GM19452 (cell line): ENCODE data around the gene ARHGEF17.
"Not testable (repeated sequence)": the region's sequence is repeated elsewhere in the genome, so short reads cannot be mapped to it uniquely, and the experiment has no call there.

Experiments used
- ATAC-seq: cut with Tn5 transposase; IDR thresholded peaks from one replicate; pipeline ENCODE4 v1.9.1; 2021; ENCODE audit not compliant: unreplicated experiment

Gene ARHGEF17, protein sequence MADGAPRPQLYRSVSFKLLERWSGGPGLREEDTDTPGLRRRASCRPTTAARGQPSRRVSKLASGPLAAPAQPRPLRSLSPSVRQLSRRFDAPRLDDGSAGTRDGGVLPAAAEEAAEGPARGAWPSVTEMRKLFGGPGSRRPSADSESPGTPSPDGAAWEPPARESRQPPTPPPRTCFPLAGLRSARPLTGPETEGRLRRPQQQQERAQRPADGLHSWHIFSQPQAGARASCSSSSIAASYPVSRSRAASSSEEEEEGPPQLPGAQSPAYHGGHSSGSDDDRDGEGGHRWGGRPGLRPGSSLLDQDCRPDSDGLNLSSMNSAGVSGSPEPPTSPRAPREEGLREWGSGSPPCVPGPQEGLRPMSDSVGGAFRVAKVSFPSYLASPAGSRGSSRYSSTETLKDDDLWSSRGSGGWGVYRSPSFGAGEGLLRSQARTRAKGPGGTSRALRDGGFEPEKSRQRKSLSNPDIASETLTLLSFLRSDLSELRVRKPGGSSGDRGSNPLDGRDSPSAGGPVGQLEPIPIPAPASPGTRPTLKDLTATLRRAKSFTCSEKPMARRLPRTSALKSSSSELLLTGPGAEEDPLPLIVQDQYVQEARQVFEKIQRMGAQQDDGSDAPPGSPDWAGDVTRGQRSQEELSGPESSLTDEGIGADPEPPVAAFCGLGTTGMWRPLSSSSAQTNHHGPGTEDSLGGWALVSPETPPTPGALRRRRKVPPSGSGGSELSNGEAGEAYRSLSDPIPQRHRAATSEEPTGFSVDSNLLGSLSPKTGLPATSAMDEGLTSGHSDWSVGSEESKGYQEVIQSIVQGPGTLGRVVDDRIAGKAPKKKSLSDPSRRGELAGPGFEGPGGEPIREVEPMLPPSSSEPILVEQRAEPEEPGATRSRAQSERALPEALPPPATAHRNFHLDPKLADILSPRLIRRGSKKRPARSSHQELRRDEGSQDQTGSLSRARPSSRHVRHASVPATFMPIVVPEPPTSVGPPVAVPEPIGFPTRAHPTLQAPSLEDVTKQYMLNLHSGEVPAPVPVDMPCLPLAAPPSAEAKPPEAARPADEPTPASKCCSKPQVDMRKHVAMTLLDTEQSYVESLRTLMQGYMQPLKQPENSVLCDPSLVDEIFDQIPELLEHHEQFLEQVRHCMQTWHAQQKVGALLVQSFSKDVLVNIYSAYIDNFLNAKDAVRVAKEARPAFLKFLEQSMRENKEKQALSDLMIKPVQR (N-terminal part only)

GRCh38 chr11:73308003-73308960, at the start of gene ARHGEF17:
Gene ARHGEF17 (plus strand): TSS chr11:73308276. CDS start chr11:73308639, 363 bp downstream.
- ATAC-seq = peak; percentile 20

GRCh38 chr11:73259406-73260126, 48.5 kb upstream of the ARHGEF17 start:
- ATAC-seq = no peak

DNA sequence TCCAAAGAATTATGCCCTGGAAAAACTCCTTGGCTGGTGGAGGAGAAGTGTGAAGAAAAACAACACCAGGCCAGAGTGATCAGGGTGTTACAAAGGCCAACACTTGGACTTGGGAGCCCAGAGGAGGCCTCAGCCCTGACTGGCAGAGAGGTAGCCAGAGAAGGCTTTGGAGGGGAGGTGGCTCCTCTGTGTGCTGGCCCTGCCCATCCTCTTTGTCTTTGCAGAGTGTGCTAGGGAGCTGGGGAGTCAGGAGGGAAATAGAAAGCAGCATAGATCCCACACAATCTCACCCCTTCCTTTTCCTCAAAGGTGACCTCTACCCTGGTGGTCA, 48.0 kb upstream of the ARHGEF17 start:
- ATAC-seq = no peak

- no peak for ATAC-seq
Measured at GRCh38 chr11:73262851-73263495, 45.1 kb upstream of the ARHGEF17 start.

DNA sequence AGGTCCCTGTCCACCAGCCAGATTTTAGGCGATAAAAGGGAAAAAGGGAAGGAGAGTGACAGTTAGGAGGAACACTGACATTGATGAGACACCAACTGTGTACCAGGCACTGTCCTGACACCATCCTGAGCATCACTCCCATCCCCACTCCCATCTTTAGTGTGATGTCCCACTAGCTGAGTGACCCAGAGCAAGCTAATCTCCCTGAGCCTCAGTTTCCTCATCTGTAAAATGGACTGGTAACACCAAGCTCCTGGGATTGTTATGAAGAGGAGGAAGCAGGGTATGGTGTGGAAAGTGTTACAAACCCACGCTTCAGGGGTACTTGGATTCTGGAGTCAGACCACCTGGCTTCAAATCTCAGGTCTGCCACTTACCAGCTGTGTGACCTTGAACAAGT, 44.4 kb upstream of the ARHGEF17 start:
- no peak for ATAC-seq

- ATAC-seq = no peak
Measured at GRCh38 chr11:73265278-73265810, 42.7 kb upstream of the ARHGEF17 start.

- no peak for ATAC-seq
Measured at GRCh38 chr11:73265853-73266645, 42.0 kb upstream of the ARHGEF17 start.

GRCh38 chr11:73266646-73267020, 41.4 kb upstream of the ARHGEF17 start:
- no peak for ATAC-seq

DNA sequence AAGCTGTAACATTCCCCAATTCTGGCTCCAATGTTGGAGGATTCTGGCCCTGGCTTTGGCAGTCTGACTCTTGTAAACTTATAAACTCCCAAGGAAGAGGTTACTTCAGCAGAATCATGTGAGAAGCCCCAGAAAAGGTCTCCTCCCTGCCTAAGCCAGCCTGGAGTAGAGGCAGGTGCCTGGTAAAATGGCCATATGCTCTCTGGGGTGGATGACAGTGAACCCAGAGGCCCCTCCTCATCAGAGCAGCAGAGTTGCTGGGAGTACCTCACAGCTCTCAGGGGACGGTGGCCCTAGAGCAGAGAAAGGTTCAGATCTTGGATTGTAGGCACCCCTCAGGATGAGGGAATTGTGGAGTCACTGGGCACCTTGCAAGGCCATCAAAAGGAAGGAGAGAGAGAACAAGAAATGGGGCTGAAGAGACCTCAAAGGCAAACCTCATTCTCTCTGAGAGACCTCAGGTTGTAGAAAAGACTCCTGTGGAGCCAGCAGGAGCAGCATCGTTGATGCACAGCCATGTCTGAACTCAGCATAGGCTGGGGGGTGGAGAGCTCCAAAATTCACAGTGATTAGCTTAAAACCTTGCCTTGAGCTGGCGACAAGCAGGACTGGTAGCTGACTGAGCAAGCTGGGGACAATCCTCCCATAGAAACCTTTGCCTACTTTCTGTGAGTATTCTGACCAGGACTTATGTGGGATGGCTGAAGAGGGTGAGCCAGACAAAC, 40.8 kb upstream of the ARHGEF17 start:
- no peak for ATAC-seq

GRCh38 chr11:73267906-73268540, 40.1 kb upstream of the ARHGEF17 start:
- ATAC-seq = no peak

GRCh38 chr11:73268671-73269271, 39.3 kb upstream of the ARHGEF17 start:
- no peak for ATAC-seq

DNA sequence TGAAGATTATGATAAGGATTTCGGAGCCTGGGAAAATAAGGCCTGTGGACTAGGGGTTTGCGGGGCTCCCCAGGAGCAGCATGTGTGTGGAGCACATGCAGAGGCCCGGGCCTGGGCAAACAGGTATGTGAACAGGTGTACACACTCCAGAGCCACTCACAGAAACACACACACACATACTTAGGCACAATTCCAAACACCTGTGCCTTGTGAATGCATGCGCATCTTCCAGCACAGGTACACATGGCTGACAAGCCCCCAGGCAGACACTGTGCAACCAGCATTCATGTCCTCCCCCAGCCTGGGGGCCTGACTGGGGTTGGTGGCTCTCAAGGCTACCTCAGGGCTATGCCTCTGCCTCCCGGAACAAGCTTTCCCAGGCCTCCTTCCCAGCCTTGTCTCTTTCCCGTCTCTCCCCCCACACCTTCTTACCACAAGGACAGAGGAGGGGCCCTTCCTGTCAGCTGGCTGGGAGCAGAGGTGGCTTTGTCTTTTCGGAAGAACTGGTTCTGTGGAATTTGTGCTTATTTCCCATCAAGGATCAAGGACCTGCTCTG, 38.5 kb upstream of the ARHGEF17 start:
- ATAC-seq = no peak

DNA sequence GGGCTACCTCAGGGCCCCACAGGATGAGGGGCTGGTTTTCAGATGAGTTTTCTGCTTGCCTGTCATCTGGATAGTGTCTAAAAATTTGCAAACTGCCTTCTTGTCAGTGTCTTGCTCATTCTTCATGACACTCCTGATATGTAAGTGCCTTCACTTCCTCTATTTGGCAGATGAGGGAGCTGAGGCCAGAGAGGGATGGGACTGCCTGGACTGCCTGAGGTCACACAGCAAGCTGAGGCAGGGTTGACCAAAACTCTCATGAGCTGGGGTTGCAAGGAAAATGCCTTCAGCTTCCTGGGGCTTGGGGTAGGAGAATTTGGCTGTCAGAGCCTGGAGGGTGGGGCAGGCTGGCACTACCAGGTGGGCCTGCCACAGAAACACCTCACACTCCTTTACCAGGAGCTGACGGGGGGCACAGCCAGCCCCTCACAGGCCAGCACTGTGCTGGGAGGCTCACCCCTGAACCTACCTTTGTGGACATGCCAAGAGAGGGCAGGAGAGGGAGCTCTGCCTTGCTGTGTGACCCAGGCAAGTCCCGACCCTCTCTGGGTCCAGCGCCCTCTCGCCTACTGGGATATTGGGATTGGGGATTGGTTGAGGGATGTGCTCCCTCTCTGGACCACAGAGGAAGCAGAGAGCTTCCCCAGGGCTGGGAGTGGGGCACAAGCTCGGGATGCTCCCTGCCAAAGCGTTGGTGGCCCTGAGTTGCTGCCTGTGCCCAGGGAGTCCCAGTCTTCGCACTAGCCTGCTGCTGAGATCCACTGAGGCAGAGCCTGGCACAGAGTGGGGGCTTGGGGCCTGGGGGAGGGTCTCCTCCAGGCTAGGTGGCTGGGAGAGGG, 37.8 kb upstream of the ARHGEF17 start:
- no peak for ATAC-seq

DNA sequence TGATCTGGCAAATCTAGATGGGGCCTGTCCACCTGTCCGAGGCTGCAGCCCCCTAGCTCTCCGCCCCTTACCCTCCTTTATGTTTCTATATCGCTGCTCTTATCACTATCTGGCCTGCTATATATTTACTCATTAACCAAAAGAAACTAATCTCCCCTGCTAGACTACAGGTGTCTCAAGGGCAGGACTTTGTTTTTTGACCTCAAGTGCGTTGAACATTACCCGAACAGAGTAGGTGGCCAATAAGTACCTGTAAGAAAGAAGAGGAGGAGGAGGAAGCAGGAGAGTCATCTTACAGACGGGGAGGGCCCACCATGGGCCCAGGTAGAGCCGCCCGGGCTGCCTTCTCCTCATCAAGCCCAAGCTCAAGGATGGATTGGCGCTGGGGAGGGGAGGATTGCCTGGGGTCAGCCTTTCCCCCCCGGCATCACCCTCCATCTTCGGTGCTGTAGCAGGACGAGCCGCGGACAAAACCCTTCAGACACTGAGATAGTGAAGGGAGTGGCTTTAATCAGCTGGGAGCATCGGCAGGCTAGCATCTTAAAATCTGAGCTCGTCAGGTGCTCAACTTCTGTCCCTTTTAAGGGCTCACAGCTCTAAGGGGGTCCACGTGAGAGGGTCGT, 37.1 kb upstream of the ARHGEF17 start:
- ATAC-seq = no peak

GRCh38 chr11:73271478-73271865, 36.6 kb upstream of the ARHGEF17 start:
- not testable (repeated sequence) for ATAC-seq
